IPS DF 6.9 (cell line): Measurements from ENCODE around the gene DISC1.

Experiments
- DNase-seq: peaks from one replicate; pipeline ENCODE4 v3.0.0-alpha.2; 2013; ENCODE audit warnings: low read depth, low spot score
- H3K27ac ChIP-seq: one replicate; pipeline ENCODE4 v1.5.1; 2013; ENCODE audit warnings: low read length, control low read depth
- H3K27me3 ChIP-seq: 2 replicates; pipeline ENCODE4 v1.6.1; 2013; ENCODE audit warnings: mild to moderate bottlenecking, low read length; ENCODE audit not compliant: control insufficient read depth, insufficient read depth
- H3K36me3 ChIP-seq: 2 replicates; pipeline ENCODE4 v1.6.1; 2013; ENCODE audit warnings: low read length; ENCODE audit not compliant: control insufficient read depth, insufficient read depth
- H3K4me1 ChIP-seq: 2 replicates; pipeline ENCODE4 v1.6.1; 2013; ENCODE audit warnings: low read length; ENCODE audit not compliant: control insufficient read depth, insufficient read depth
- H3K4me3 ChIP-seq: 2 replicates; pipeline ENCODE4 v1.5.1; 2013; ENCODE audit warnings: mild to moderate bottlenecking, low read length
- H3K9me3 ChIP-seq: 2 replicates; pipeline ENCODE4 v1.6.1; 2013; ENCODE audit warnings: low read length, inconsistent platforms; ENCODE audit not compliant: control insufficient read depth, insufficient read depth
- WGBS: extraction: QIAGEN DNeasy Blood & Tissue Kit; methylation state at CpG from one replicate; pipeline ENCODE4 v1.1.7; 2013; ENCODE audit warnings: mixed read lengths, missing lambda C conversion rate; ENCODE audit not compliant: insufficient read length, insufficient coverage; 5-methylcytosine and 5-hydroxymethylcytosine counted together

Gene DISC1

GRCh38 chr1:231808990-231809389, 182.4 kb downstream of the DISC1 start:
- no peaks in the 10 kb centered on the region for H3K9me3 ChIP-seq
- no peaks in the 10 kb centered on the region for H3K36me3 ChIP-seq
- no peak overlapping the region for H3K4me3 ChIP-seq
- no peak overlapping the region for H3K27ac ChIP-seq
- no CpG with 5 or more reads among the region's 2 CpGs for WGBS
- H3K4me1 ChIP-seq: 0 out of 2 replicates have a peak, but pooled peaks cover 1% of the 10 kb centered on the region
- no peaks in the 10 kb centered on the region for H3K27me3 ChIP-seq
- DNase-seq: no peak

DNA sequence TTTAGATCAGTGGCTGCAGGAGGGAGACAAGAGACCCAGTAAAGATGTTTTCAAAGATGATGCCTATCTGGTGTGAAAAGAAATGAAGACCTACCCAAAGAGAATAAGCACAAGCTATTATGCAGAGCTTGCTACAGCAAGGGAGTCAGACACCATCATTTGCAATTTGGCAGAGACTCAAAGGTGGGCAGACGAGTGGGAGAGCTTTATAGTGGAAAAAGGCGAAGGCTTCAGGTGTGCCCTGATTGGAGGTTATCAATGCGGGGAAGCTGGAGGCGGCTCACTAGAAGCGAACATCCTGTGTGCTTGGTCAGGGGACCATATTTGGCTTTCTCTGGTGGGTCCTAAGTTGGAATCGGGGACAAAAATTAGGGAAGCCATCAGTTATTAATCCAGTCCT, 183.8 kb downstream of the DISC1 start:
- H3K27ac ChIP-seq: no peak overlapping the region
- H3K36me3 ChIP-seq: no peaks in the 10 kb centered on the region
- DNase-seq: no peak
- H3K9me3 ChIP-seq: no peaks in the 10 kb centered on the region
- no peaks in the 10 kb centered on the region for H3K27me3 ChIP-seq
- no CpG with 5 or more reads among the region's 6 CpGs for WGBS
- no peak overlapping the region for H3K4me3 ChIP-seq
- H3K4me1 ChIP-seq: 0 out of 2 replicates have a peak, but pooled peaks cover 1% of the 10 kb centered on the region

DNA sequence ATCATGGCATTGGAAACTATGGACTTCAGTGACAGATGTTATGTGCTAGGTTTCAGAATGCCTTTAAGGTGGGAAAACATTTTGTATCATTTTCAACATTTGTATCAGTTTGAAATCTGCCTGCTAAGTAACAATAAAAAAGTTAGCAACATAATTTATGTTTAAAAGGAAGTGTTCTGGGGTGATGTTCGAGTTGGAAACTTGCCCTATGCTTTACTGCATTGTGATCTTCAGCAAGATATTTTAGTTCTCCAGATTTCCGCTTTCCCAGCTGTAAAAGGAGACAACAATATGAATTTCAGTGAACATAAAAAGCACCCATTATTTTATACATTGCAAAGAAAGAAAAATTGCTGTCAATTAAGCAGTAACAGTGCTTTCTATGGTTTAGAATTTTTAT, 187.4 kb downstream of the DISC1 start:
- Histone ChIP-seq H3K36me3 (no peaks in the 10 kb centered on the region), H3K27ac (no peak overlapping the region), H3K4me3 (no peak overlapping the region), H3K9me3 (no peaks in the 10 kb centered on the region), H3K27me3 (no peaks in the 10 kb centered on the region), H3K4me1 (no peaks in the 10 kb centered on the region)
- no CpG with 5 or more reads among the region's 2 CpGs for WGBS
- DNase-seq: no peak

DNA sequence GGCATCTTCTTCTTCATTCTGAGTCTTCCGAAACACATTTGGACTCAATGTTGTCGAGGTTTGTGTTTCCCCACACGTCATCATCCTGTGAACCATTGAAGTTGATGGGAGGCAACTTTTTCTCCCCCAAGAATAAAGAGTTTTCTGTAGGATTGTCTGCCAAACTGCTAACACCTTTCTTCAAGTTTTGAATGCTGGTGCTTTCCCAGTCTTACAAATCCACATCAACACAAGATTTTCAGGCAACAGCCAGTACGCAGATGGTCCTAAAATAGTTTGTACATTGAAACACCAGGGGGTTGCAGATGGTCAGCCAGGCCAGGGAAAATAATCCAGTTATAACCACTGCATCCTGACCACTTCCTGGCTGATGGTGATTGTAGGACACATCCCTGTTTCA, 187.9 kb downstream of the DISC1 start:
- WGBS: no CpG with 5 or more reads among the region's 4 CpGs
- no peak overlapping the region for H3K27ac ChIP-seq
- no peaks in the 10 kb centered on the region for H3K36me3 ChIP-seq
- no peak overlapping the region for H3K4me3 ChIP-seq
- DNase-seq: no peak
- H3K9me3 ChIP-seq: no peaks in the 10 kb centered on the region
- no peaks in the 10 kb centered on the region for H3K4me1 ChIP-seq
- H3K27me3 ChIP-seq: no peaks in the 10 kb centered on the region

DNA sequence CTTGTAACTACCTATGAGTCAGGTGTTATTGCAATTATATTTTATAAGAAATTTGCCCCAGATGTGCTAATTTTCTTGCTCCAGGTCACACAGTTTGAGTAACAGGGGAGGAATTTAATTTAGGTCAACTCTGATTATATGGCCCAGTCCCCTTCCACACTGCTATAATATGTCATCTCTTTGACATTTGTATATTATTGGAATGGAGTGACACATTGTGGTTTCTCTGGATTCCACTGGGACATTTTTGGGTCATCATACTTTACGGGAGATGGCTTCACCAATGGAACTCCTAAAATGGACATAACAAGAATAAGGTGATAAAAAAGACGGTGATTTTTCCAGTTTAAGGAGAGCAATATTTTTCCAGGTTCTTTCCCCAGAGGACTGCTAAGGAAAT, 191.2 kb downstream of the DISC1 start:
- no peak overlapping the region for H3K4me3 ChIP-seq
- H3K9me3 ChIP-seq: no peaks in the 10 kb centered on the region
- H3K36me3 ChIP-seq: no peaks in the 10 kb centered on the region
- H3K27me3 ChIP-seq: no peaks in the 10 kb centered on the region
- no peak for DNase-seq
- WGBS: no CpG with 5 or more reads among the region's 2 CpGs
- no peak overlapping the region for H3K27ac ChIP-seq
- no peaks in the 10 kb centered on the region for H3K4me1 ChIP-seq

- no peak for DNase-seq
- no peaks in the 10 kb centered on the region for H3K4me1 ChIP-seq
- no peaks in the 10 kb centered on the region for H3K9me3 ChIP-seq
- no peaks in the 10 kb centered on the region for H3K36me3 ChIP-seq
- WGBS: no CpG with 5 or more reads among the region's 6 CpGs
- no peak overlapping the region for H3K27ac ChIP-seq
- no peak overlapping the region for H3K4me3 ChIP-seq
- no peaks in the 10 kb centered on the region for H3K27me3 ChIP-seq
These were observed 191.7 kb downstream of the DISC1 start for GRCh38 chr1:231818337-231818736.

- H3K9me3 ChIP-seq: no peaks in the 10 kb centered on the region
- H3K27me3 ChIP-seq: no peaks in the 10 kb centered on the region
- no CpG with 5 or more reads among the region's 3 CpGs for WGBS
- no peak overlapping the region for H3K4me3 ChIP-seq
- H3K36me3 ChIP-seq: no peaks in the 10 kb centered on the region
- H3K4me1 ChIP-seq: no peaks in the 10 kb centered on the region
- H3K27ac ChIP-seq: no peak overlapping the region
- no peak for DNase-seq
These were observed 194.7 kb downstream of the DISC1 start for GRCh38 chr1:231821281-231821680.

DNA sequence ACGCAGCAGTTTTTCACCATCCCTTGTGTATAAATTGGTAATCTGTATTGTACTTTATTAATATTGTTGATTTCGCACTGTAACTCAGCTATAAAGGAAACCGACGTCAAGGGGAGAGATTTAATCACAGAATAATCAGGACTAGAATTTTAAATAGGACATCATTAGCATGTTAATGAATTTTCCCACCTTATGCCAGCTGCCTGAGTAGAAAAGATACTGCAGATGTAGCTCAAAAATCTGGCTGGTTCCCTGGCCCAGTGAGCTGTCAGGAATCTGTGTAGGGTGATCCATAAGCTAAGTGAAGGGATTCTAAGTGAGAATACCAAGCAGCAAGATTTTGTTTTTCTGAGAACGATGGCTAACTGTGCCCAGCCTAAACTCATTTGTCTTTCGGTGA, 195.5 kb downstream of the DISC1 start:
- no CpG with 5 or more reads among the region's 6 CpGs for WGBS
- Histone ChIP-seq H3K27ac (no peak overlapping the region), H3K4me1 (no peaks in the 10 kb centered on the region), H3K4me3 (no peak overlapping the region), H3K9me3 (no peaks in the 10 kb centered on the region), H3K27me3 (no peaks in the 10 kb centered on the region), H3K36me3 (no peaks in the 10 kb centered on the region)
- DNase-seq: no peak

- WGBS: no CpG with 5 or more reads among the region's 1 CpG
- no peak for DNase-seq
- Histone ChIP-seq H3K9me3 (no peaks in the 10 kb centered on the region), H3K27ac (no peak overlapping the region), H3K4me1 (no peaks in the 10 kb centered on the region), H3K36me3 (no peaks in the 10 kb centered on the region), H3K27me3 (no peaks in the 10 kb centered on the region), H3K4me3 (no peak overlapping the region)
These were observed 200.0 kb downstream of the DISC1 start for GRCh38 chr1:231826566-231826965.

DNA sequence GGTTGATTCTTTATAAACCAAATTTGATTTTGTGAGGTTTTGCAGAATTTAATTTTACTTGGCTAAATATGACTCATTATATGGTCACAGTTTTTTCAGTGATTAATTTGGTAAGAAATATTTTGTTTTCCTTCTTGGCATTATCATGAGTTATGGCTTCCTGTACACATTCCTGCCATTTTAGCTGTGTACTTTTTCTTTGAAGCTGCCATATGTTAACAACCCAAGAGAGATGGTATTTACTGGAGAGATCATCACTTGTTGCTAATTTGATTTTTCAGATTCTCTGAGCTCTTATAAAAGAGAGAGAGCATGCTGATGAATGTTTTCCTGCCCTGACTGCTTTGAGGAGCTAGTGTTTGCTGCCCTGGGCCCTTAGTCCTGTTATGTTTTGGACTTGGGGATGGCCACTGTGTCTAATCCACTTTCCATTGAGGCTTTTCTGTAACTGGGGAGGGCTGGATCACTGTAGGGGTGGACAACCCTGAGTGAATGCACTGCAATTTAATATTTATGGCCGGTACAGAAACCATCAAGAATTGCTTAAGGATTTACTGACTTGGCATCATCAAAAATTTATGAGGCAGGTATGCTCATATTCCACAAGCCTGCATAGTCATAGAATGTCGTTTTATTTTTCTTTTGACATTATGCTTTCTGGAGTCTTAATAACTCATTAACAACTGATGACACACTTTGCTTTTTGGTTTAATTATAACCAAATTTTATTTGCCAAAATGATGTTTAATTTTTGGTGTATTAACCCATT, 200.9 kb downstream of the DISC1 start:
- H3K4me3 ChIP-seq: no peak overlapping the region
- no peaks in the 10 kb centered on the region for H3K4me1 ChIP-seq
- no peak for DNase-seq
- H3K27me3 ChIP-seq: no peaks in the 10 kb centered on the region
- H3K27ac ChIP-seq: no peak overlapping the region
- H3K9me3 ChIP-seq: no peaks in the 10 kb centered on the region
- no CpG with 5 or more reads among the region's 2 CpGs for WGBS
- H3K36me3 ChIP-seq: no peaks in the 10 kb centered on the region
